GM12878 (cell line): ENCODE measurements around the gene PKD1L1. TPM values are rescaled to one million over a fixed set of nuclear protein-coding genes. Genes with fewer than 3 reads are reported as not detected.
A peak's percentile ranks its signal among the peaks of the same experiment; 100 is the strongest.

Experiments used
- ATAC-seq: fragments of 200-7000 bp; cut with Tn5 transposase; 3 replicates; pipeline ENCODE4 v1.9.1; 2020; ENCODE audit warnings: mild to moderate bottlenecking, moderate library complexity
- BruUV-seq: library from RNA; stranded (reverse); fragments of 400-500 nt; replicated peaks from 2 replicates; lab custom pipeline; 2021; lab: Mats Ljungman, UMichigan
- CTCF ChIA-PET: fragments of 300-600 bp; sonication (Branson Sonifier 250); formaldehyde crosslinking; extraction: SDS; loops from one replicate; lab custom pipeline; 2021; ENCODE audit warnings: inconsistent platforms; lab: Yijun Ruan, JAX
- POLR2A ChIA-PET: fragments of 350-600 bp; formaldehyde crosslinking; extraction: SDS; loops from one replicate; lab custom pipeline; 2021; ENCODE audit warnings: inconsistent platforms; lab: Charles Lee
- RAD21 ChIA-PET: fragments of 300-600 bp; sonication (Branson Sonifier 250); formaldehyde crosslinking; loops from one replicate; lab custom pipeline; 2023; ENCODE audit warnings: antibody characterized with exemption; ENCODE audit not compliant: unreplicated experiment; lab: Charles Lee
- SMC1A ChIA-PET: fragments of 300-600 bp; sonication (Branson Sonifier 250); formaldehyde crosslinking; loops from one replicate; lab custom pipeline; 2023; ENCODE audit not compliant: unreplicated experiment, uncharacterized antibody; lab: Charles Lee
- DNase-seq: peaks from one replicate; pipeline ENCODE4 v3.0.0-alpha.2; 2011; ENCODE audit warnings: low read depth, low spot score
- FAIRE-seq: peaks from 3 replicates; lab custom pipeline; 2011; peaks lifted over from hg19 to GRCh38; lab: Jason Lieb, UNC
- H2AFZ ChIP-seq: 2 replicates; pipeline ENCODE4 v1.6.0; 2011; ENCODE audit warnings: low read depth, low read length, control low read depth; ENCODE audit not compliant: control insufficient read depth
- H3K27ac ChIP-seq: 2 replicates; pipeline ENCODE4 v1.5.1; 2011; ENCODE audit warnings: control low read depth; ENCODE audit not compliant: control insufficient read depth, insufficient read depth
- H3K27me3 ChIP-seq, 2 experiments: replicated peaks in 1 of 2; 2 replicates each; pipeline versions ENCODE4 v1.6.0 to v1.6.1; 2011; ENCODE audit warnings: low read length in 1 of 2; ENCODE audit not compliant: control insufficient read depth in 2 of 2, insufficient read depth in 2 of 2
- H3K36me3 ChIP-seq, 2 experiments: 2 replicates each; pipeline ENCODE4 v1.5.1; 2011; ENCODE audit warnings: low read length in 1 of 2; ENCODE audit not compliant: control insufficient read depth in 2 of 2, insufficient read depth in 2 of 2
- H3K4me1 ChIP-seq: 2 replicates; pipeline ENCODE4 v1.6.1; 2011; ENCODE audit warnings: mild to moderate bottlenecking, low read length, moderate library complexity, mixed read lengths; ENCODE audit not compliant: control insufficient read depth, insufficient read depth
- H3K4me2 ChIP-seq: 2 replicates; pipeline ENCODE4 v1.6.0; 2011; ENCODE audit warnings: control low read depth; ENCODE audit not compliant: control insufficient read depth, insufficient read depth
- H3K4me3 ChIP-seq: fragments of 200-600 bp; sonication (generic); 2 replicates; pipeline ENCODE4 v1.5.1; 2016
- H3K79me2 ChIP-seq: 2 replicates; pipeline ENCODE4 v1.6.0; 2011; ENCODE audit warnings: low read length; ENCODE audit not compliant: control insufficient read depth, insufficient read depth
- H3K9ac ChIP-seq: 2 replicates; pipeline ENCODE4 v1.8.0; 2011; ENCODE audit warnings: low read length, control low read depth, mixed read lengths; ENCODE audit not compliant: control insufficient read depth, insufficient read depth
- H3K9me3 ChIP-seq: replicated peaks from 3 replicates; pipeline ENCODE4 v1.5.1; 2011; ENCODE audit warnings: mild to moderate bottlenecking, low read length; ENCODE audit not compliant: control insufficient read depth, insufficient read depth
- H4K20me1 ChIP-seq: 2 replicates; pipeline ENCODE4 v1.6.0; 2011; ENCODE audit not compliant: control insufficient read depth, insufficient read depth
- ATF3 ChIP-seq: IDR thresholded peaks from 2 replicates; pipeline ENCODE4 v1.6.1; 2011; ENCODE audit warnings: low read depth, mild to moderate bottlenecking, low read length, moderate library complexity, borderline replicate concordance; ENCODE audit errors: extremely low read depth
- BRCA1 ChIP-seq: IDR thresholded peaks from 2 replicates; pipeline ENCODE4 v1.6.1; 2011; ENCODE audit warnings: low read depth, low read length, improper control_type of control experiment
- CREB1 ChIP-seq: IDR thresholded peaks from 2 replicates; pipeline ENCODE4 v1.6.1; 2012; ENCODE audit warnings: low read depth, mild to moderate bottlenecking, inconsistent platforms
- E2F8 ChIP-seq: fragments of 450-650 bp; IDR thresholded peaks from 2 replicates; pipeline ENCODE4 v1.6.1; 2018; ENCODE audit warnings: mild to moderate bottlenecking, low read depth, moderate library complexity; ENCODE audit not compliant: partially characterized antibody
- E4F1 ChIP-seq: fragments of 450-650 bp; IDR thresholded peaks from 2 replicates; pipeline ENCODE4 v1.6.1; 2018; ENCODE audit warnings: borderline replicate concordance, mild to moderate bottlenecking; ENCODE audit not compliant: partially characterized antibody
- KDM1A ChIP-seq: fragments of 200-600 bp; sonication (generic); IDR thresholded peaks from 2 replicates; pipeline ENCODE4 v1.6.1; 2016; ENCODE audit warnings: borderline replicate concordance
- NFYA ChIP-seq: IDR thresholded peaks from 2 replicates; pipeline ENCODE4 v1.6.1; 2011; ENCODE audit warnings: low read depth, mild to moderate bottlenecking, low read length, improper control_type of control experiment, borderline replicate concordance
- NRF1 ChIP-seq: conservative IDR thresholded peaks from 2 replicates; pipeline ENCODE4 v1.6.1; 2011; ENCODE audit warnings: mild to moderate bottlenecking, low read depth, low read length, improper control_type of control experiment
- STAT3 ChIP-seq: IDR thresholded peaks from 2 replicates; pipeline ENCODE4 v1.6.1; 2011; ENCODE audit warnings: low read depth, low read length, improper control_type of control experiment
- SUPT20H ChIP-seq: IDR thresholded peaks from 2 replicates; pipeline ENCODE4 v1.6.1; 2011; ENCODE audit warnings: low read depth, mild to moderate bottlenecking, low read length, moderate library complexity, borderline replicate concordance; ENCODE audit not compliant: control insufficient read depth
- SUZ12 ChIP-seq: fragments of 200-600 bp; sonication (generic); IDR thresholded peaks from one replicate; pipeline ENCODE4 v1.6.1; 2018; ENCODE audit warnings: antibody characterized with exemption, mild to moderate bottlenecking; ENCODE audit not compliant: unreplicated experiment
- WGBS: methylation state at CpG from one replicate; pipeline ENCODE4 v1.1.6; 2016; ENCODE audit warnings: low lambda C conversion rate; ENCODE audit not compliant: insufficient replicate concordance, insufficient coverage; ENCODE audit errors: missing lambda C conversion rate; 5-methylcytosine and 5-hydroxymethylcytosine counted together
- in situ Hi-C: fragments of 300-500 bp; cut with MboI; formaldehyde crosslinking; loops from 9 replicates; pipeline ENCODE4 v1.14.3; 2018; ENCODE audit warnings: mixed read lengths
- intact Hi-C: fragments of 100-400 bp; cut with micrococcal nuclease; formaldehyde crosslinking; loops from one replicate; pipeline ENCODE4 v1.14.2; 2022; ENCODE audit not compliant: unreplicated experiment
- polyA plus RNA-seq, 11 experiments: library from polyadenylated mRNA; depleted of rRNA in 4 of 11; unstranded in 6 of 11; stranded (reverse) in 5 of 11; fragments of >200 nt; fragmentation: Nextera tagmentation in 4 of 11; fragmentation: Illumina TruSeq in 1 of 11; extraction: Ambion mirVana in 4 of 11; extraction: Trizol in 1 of 11; gene quantifications; 1 replicate in 1 of 11; 2 replicates in 10 of 11; pipeline versions ENCODE4 v1.2.1 to v1.2.3, GENCODE V29; 2011 to 2016; ENCODE audit warnings: inconsistent platforms in 2 of 11, missing spikeins in 2 of 11, low read depth in 1 of 11
- total RNA-seq, 4 experiments: library from RNA; depleted of rRNA in 3 of 4; stranded (reverse); fragments of >200 nt in 3 of 4; fragmentation: Illumina TruSeq in 1 of 4; extraction: Trizol in 1 of 4; gene quantifications; 2 replicates each; pipeline versions ENCODE4 v1.2.1 to v1.2.3, GENCODE V29; 2013 to 2021

The PKD1L1 gene
- total and polyA plus RNA-seq, 10 of the 15 experiments (the other 5 are each of a cell fraction or from before 2014, with no cell fraction given) = under 0.01 to 0.05 (median 0.02) TPM; not detected in 3

GRCh38 chr7:47948141-47948790, at the start of gene PKD1L1 (continued):
- TF ChIP-seq KDM1A = no peak
- no peak for TF ChIP-seq ATF3

- Histone ChIP-seq H4K20me1 (no peaks in the 10 kb centered on the region), H3K27ac (no peak overlapping the region), H3K27me3 (no peaks in the 10 kb centered on the region)
- 63% methylated on average over 3 of the region's 3 CpGs for WGBS
- ChIA-PET CTCF (interaction anchor here (0.6 to 7.5 kb wide), 22 partner anchors 8 to 162 kb away, joined by 3 to 210 read pairs (median 4); no protein-coding TSS in a partner anchor), SMC1A (interaction anchor here (0.8 to 2.3 kb wide), 12 partner anchors 23 to 144 kb away, joined by 3 to 41 read pairs (median 5); no protein-coding TSS in a partner anchor), POLR2A (interaction anchor here (0.6 to 1.9 kb wide), 2 partner anchors 92 to 95 kb away, joined by 5 to 8 read pairs; no protein-coding TSS in a partner anchor)
- DNase-seq = no peak
- TF ChIP-seq NFYA (no peak), E2F8 (no peak), NRF1 (no peak), E4F1 (no peak), SUPT20H (no peak), BRCA1 (no peak), STAT3 (no peak), CREB1 (no peak), SUZ12 (no peak)
- TF ChIP-seq, all 136 proteins: peak for 0
- BruUV-seq = no TSS peak
- H3K4me3 ChIP-seq = no peak overlapping the region
- RAD21 ChIA-PET = interaction anchor here (0.6 to 3.3 kb wide), 14 partner anchors 8 to 629 kb away, joined by 3 to 79 read pairs (median 6); partner anchors contain the start of genes PKD1L1 and UPP1
- intact Hi-C loops = no loop called here
- no peak overlapping the region for H3K9ac ChIP-seq
- peaks cover 5% of the 10 kb centered on the region; the same call in 1 of the 2 replicates for H3K4me1 ChIP-seq
- no peaks in the 10 kb centered on the region for H3K36me3 ChIP-seq
- no peaks in the 10 kb centered on the region for H3K79me2 ChIP-seq
- H3K4me2 ChIP-seq = peak overlapping the region; percentile 82; the same call in 1 of the 2 replicates
- no peak overlapping the region for H2AFZ ChIP-seq
- FAIRE-seq = no peak
- H3K9me3 ChIP-seq = no peaks in the 10 kb centered on the region
- in situ Hi-C loops = loop anchor here (5.0 kb wide), 1 partner anchor 115 kb away; no protein-coding TSS in a partner anchor
- ATAC-seq = no peak
These were observed 44.2 kb upstream of the PKD1L1 start for GRCh38 chr7:47992446-47992845.
